ENCODE measurements around the gene DNASE1L1. TPM values are rescaled to one million over a fixed set of nuclear protein-coding genes. Genes with fewer than 3 reads are reported as not detected.

The DNASE1L1 gene
- total RNA-seq, 1 donor from 2014 or later = 15.3 TPM

- no peak for DNase-seq
- Mint-ChIP-seq H3K27me3 (no peaks in the 10 kb centered on the region), H3K4me1 (peaks cover 28% of the 10 kb centered on the region), H3K9me3 (no peaks in the 10 kb centered on the region), H3K4me3 (no peak overlapping the region), H3K36me3 (ENCODE audit: low read depth) (peaks cover 3% of the 10 kb centered on the region), H3K27ac (no peak overlapping the region)
- intact Hi-C loops (cut with micrococcal nuclease) = loop anchor here (10.0 kb wide), 2 partner anchors 140 to 650 kb away; partner anchors contain the start of genes ABCD1, BCAP31 and FAM3A
- ChIA-PET POLR2A (interaction anchor here (1.8 kb wide), 1 partner anchor 450 kb away, joined by 4 read pairs; the partner anchor contains the start of gene ARHGAP4), CTCF (interaction anchor here (2.5 kb wide), 1 partner anchor 167 kb away, joined by 6 read pairs; no protein-coding TSS in a partner anchor)
- ATAC-seq (ENCODE audit: low read depth) = no peak
- no peak for TF ChIP-seq CTCF (IDR thresholded peaks at IDR 0.05)
Measured at GRCh38 chrX:154375156-154375504, 33.9 kb downstream of the DNASE1L1 start.

GRCh38 chrX:154374313-154375155 is 34.5 kb downstream of the DNASE1L1 start, which contains the start of gene FLNA:
TSS of gene FLNA (minus strand) at chrX:154374634. CDS start at chrX:154371245, 3,389 bp downstream.
- peak within 1 kb of the TSS; percentile 62 for H3K4me3 Mint-ChIP-seq
- ATAC-seq (ENCODE audit: low read depth) (no peak), DNase-seq (peak; percentile 35)
- peaks cover 2% of the 10 kb centered on the region for H3K36me3 Mint-ChIP-seq (ENCODE audit: low read depth)
- no peak within 1 kb of the TSS for H3K27ac Mint-ChIP-seq
- H3K27me3 Mint-ChIP-seq = no peaks in the 10 kb centered on the region
- no peak for TF ChIP-seq CTCF (IDR thresholded peaks at IDR 0.05)
- CTCF ChIA-PET = interaction anchor here (1.0 to 2.5 kb wide), 6 partner anchors 24 to 168 kb away, joined by 3 to 6 read pairs (median 4); no protein-coding TSS in a partner anchor
- POLR2A ChIA-PET = interaction anchor here (0.5 to 2.3 kb wide), 4 partner anchors 20 to 449 kb away, joined by 3 to 19 read pairs (median 4); partner anchors contain the start of genes ARHGAP4 and RPL10
- intact Hi-C loops (cut with micrococcal nuclease) = loop anchor here (5.0 to 10.0 kb wide), 3 partner anchors 140 to 650 kb away; partner anchors contain the start of genes ABCD1, BCAP31, FAM3A and MECP2
- no peaks in the 10 kb centered on the region for H3K9me3 Mint-ChIP-seq
- H3K4me1 Mint-ChIP-seq = peaks cover 24% of the 10 kb centered on the region

- Mint-ChIP-seq H3K4me1 (peaks cover 24% of the 10 kb centered on the region), H3K36me3 (ENCODE audit: low read depth) (peaks cover 2% of the 10 kb centered on the region), H3K27me3 (no peaks in the 10 kb centered on the region), H3K9me3 (no peaks in the 10 kb centered on the region), H3K4me3 (peak overlapping the region; percentile 62), H3K27ac (no peak overlapping the region)
- TF ChIP-seq CTCF (IDR thresholded peaks at IDR 0.05) = no peak
- ChIA-PET POLR2A (interaction anchor here (0.5 to 2.3 kb wide), 9 partner anchors 10 to 448 kb away, joined by 3 to 19 read pairs (median 4); partner anchors contain the start of genes ARHGAP4, DNASE1L1, IKBKG and RPL10), CTCF (interaction anchor here (0.7 to 2.5 kb wide), 15 partner anchors 10 to 169 kb away, joined by 3 to 10 read pairs (median 4); partner anchors contain the start of gene SLC10A3)
- intact Hi-C loops (cut with micrococcal nuclease) = loop anchor here (5.0 to 10.0 kb wide), 3 partner anchors 141 to 649 kb away; partner anchors contain the start of genes ABCD1, BCAP31, FAM3A and MECP2
- DNase-seq = no peak
- no peak for ATAC-seq (ENCODE audit: low read depth)
Measured at GRCh38 chrX:154373340-154374306, 35.4 kb downstream of the DNASE1L1 start.

- H3K9me3 Mint-ChIP-seq = no peaks in the 10 kb centered on the region
Measured at GRCh38 chrX:154372612-154373022, 36.4 kb downstream of the DNASE1L1 start.

More at GRCh38 chrX:154372612-154373022, 36.4 kb downstream of the DNASE1L1 start:
- no peak for DNase-seq
- Mint-ChIP-seq H3K4me1 (peaks cover 31% of the 10 kb centered on the region), H3K4me3 (peak overlapping the region; percentile 46), H3K36me3 (ENCODE audit: low read depth) (peaks cover 5% of the 10 kb centered on the region), H3K27me3 (no peaks in the 10 kb centered on the region), H3K27ac (no peak overlapping the region)
- ChIA-PET POLR2A (interaction anchor here (0.9 to 2.3 kb wide), 5 partner anchors 25 to 175 kb away, joined by 3 to 19 read pairs (median 5); partner anchors contain the start of genes DNASE1L1, IKBKG, RPL10 and SLC10A3), CTCF (interaction anchor here (0.7 to 2.5 kb wide), 12 partner anchors 11 to 170 kb away, joined by 3 to 10 read pairs (median 4); partner anchors contain the start of gene SLC10A3)
- no peak for TF ChIP-seq CTCF (IDR thresholded peaks at IDR 0.05)
- no peak for ATAC-seq (ENCODE audit: low read depth)
- intact Hi-C loops (cut with micrococcal nuclease) = loop anchor here (5.0 to 10.0 kb wide), 3 partner anchors 142 to 648 kb away; partner anchors contain the start of genes ABCD1, BCAP31, FAM3A and MECP2

All from activated B cell treated with CpG ODN at 0.5 μM for 24 hours (primary cell).